HG02678 (cell line): ENCODE measurements around the gene KLHL18.
"Not testable (repeated sequence)": the region's sequence is repeated elsewhere in the genome, so short reads cannot be mapped to it uniquely, and the experiment has no call there.

Experiments used
- ATAC-seq: cut with Tn5 transposase; IDR thresholded peaks from one replicate; pipeline ENCODE4 v1.9.1; 2021; ENCODE audit warnings: mild to moderate bottlenecking, moderate library complexity; ENCODE audit not compliant: unreplicated experiment

The KLHL18 gene

GRCh38 chr3:47282424-47283192, at the start of gene KLHL18, which contains the start of gene KIF9:
Gene KLHL18 (plus strand): TSS chr3:47282944. CDS start chr3:47282966, 22 bp downstream.
Gene KIF9 (minus strand): TSS chr3:47282799. CDS start chr3:47277374, 5,425 bp downstream.
- ATAC-seq: peak; percentile 88

DNA sequence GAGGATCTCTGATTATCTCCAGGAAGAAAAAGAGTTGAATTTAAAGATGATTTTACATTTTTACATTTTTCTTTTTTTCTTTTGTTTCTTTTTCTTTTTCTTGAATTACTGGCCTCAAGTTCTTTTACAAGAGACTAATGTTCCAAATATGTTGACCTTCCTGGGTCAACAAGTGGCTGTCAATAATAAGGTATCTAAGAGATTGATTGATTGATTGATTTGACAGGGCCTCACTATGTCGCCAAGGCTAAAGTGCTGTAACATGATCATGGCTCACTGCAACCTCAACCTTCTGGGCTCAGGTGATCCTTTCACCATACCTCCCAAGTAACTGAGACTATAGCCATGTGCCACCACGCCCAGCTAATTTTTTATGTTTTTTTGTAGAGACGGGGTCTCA, 44.7 kb upstream of the KLHL18 start:
- no peak for ATAC-seq

GRCh38 chr3:47239929-47240328, 42.8 kb upstream of the KLHL18 start:
- ATAC-seq: no peak

- ATAC-seq: no peak
These were observed 39.2 kb upstream of the KLHL18 start for GRCh38 chr3:47243419-47244147.

GRCh38 chr3:47244531-47245100, 38.1 kb upstream of the KLHL18 start:
- no peak for ATAC-seq

GRCh38 chr3:47245271-47245670, 37.5 kb upstream of the KLHL18 start:
- ATAC-seq: no peak

DNA sequence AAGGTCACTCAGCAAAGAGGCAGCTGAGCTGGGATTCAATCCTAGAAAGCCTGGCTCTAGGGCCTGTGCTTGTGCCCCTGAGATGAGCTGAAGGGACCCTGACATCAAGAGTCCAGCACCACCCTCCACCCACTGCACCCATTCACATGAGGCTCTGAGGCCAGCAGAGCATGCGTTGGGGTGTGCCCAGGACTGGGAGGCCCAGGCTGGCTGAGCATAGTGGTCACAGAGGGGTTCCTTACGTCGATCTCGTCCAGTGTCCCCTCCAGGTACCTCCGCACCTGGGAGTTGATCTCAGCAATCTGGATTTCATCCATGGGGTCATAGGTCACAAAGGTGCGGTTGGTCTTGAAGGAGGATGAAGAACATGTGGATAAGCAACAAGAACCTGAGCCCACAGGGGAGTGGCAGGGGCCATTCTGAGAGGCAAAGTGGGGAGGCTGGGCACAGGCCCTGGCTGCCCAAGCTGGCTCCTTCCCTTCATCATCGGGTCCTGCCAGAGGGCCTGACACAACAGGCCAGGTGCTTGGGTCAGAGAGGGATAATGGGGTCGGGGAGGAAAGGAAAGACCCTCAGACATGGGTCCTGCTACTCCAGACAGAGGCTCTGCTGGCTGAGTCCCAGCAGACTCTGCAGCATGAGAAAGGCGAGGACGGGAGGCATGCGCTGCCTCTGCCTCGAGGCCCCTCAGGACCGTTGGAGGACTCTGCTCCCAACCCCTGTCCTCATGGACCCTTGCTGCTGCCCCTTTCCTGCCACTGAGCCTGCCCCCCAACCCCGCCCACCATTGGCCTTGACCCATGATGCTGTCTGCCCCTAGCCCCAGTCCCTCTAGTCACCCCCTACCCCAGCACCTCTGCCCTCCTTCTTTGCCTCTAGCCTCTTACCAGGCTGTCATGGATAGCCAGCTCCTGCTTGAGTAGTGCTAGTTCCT, 35.3 kb upstream of the KLHL18 start:
- ATAC-seq: no peak

- no peak for ATAC-seq
These were observed 32.3 kb upstream of the KLHL18 start for GRCh38 chr3:47250309-47251060.

GRCh38 chr3:47251085-47251484, 31.7 kb upstream of the KLHL18 start:
- not testable (repeated sequence) for ATAC-seq

DNA sequence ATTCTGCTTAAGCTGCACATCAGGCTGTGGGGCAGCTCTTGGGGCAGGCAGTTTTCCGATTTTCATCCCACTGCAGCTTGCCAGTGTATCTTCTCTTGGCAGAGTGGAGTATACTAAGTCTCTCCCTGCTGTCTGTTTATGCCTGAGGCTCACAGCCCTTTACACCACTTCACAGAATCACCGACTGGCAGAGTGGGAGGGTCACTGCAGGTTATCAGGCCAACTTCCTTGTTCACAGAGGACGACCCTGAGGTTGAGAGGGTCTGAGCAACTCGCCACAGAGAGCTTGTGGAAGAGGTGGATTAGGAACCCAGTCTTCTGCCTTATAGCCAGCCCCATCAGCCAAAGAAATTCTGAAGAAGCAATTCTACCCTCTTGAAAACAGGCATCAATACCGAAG, 31.1 kb upstream of the KLHL18 start:
- ATAC-seq: no peak

- ATAC-seq: not testable (repeated sequence)
These were observed 26.4 kb upstream of the KLHL18 start for GRCh38 chr3:47256331-47256730.

DNA sequence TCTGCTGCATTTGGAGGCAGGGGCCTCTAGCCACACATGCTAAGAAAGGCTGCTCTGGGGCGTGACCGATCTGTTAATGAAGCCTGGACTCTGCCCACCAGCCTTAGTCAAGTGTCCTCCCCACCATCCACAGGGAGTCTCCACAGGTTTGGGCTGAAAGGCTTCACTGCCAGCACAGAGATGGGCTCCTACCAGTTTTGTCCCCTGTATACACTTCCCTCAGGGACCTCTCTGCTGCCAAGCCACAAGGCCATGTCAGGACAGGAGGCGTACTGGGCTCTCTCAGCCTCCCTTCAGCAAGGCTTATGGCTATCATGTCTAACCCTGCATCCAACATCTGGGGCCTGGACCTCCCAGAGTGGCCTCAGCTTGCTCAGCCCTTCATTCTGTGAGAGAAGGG, 23.6 kb upstream of the KLHL18 start:
- ATAC-seq: no peak

DNA sequence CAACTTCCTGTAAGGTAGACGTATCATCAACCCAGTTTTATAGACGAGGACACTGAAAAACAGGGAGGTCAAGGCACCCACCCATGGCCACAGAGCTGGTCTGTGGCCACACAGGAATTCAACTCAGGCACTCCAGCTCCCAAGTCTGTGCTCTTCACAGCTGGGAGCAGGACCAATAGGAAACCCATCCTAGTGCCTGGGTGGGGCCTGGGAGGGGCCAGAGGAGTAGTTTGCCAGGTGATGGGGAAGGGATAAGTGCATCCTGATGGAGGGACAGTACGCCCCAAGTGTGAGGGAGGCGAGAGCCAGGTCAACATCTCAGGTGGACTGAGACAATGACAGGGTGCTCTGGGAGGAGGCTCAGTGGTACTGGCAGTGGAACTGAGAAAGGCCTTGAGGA, 22.1 kb upstream of the KLHL18 start:
- no peak for ATAC-seq

DNA sequence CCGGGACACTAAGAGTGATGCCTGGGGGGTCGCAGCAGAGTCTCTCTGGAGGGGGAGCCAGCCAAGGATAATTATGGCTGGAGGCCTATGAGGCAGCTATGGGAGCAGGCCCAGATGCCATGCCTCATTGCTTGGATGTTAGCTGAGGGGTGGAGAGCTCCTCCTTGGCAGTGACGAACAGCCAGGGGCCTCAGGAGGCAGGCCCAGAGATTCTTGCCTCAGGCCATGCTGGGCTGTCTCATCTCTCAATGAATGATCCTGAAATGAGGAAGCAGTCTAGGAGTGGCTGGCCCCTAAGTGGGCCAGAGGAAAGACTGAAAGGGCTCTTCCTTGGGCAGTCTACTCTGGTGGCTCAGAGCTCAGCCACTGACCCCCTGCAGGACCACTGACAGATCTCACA, 21.4 kb upstream of the KLHL18 start:
- no peak for ATAC-seq

DNA sequence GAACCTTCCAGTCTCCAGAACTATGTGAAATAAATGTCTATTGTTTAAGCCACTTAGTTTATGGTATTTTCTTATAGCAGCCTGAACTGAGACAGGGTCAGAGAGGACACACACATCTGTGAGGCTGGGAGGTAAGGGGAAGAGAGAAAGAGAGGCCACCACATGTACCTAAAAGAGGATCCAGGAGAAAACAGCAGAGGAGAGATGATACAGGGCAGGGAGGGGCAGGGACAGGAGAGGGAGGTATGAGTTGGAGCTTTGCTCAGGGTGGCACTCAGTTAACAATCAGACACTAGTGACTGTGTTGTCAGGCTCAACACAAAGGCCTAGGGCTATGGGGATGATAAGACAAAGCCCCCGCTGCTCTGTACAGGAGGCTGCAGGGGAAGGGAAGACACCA, 17.7 kb upstream of the KLHL18 start:
- ATAC-seq: no peak

- ATAC-seq: no peak
These were observed 16.9 kb upstream of the KLHL18 start for GRCh38 chr3:47265725-47266428.

- ATAC-seq: peak; percentile 68
These were observed 15.8 kb upstream of the KLHL18 start for GRCh38 chr3:47266709-47267489.

- ATAC-seq: no peak
These were observed 15.3 kb upstream of the KLHL18 start for GRCh38 chr3:47267490-47267824.

DNA sequence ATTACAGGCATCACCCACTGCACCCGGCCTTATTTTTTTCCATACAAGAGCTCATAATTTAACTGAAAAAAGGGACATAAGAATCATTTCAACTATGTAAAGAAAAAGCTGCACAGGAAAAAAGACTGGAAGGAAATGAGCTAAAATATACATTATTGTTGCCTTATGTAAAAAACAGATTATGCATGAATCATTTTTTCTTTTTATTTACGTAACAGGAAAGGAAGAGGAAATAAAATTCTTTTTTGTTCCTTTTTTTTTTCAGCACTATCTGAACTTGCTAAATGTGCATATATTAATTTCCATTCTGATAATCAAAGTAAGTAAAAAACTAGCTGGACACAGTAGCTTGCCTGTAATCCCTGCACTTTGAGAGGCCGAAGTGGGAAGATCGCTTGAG, 12.2 kb upstream of the KLHL18 start:
- ATAC-seq: no peak
